Nucleus accumbens (tissue), 56 donors: ENCODE results near the gene CALB2.

Experiments used
- DNase-seq, 56 donors: peaks; one replicate each; lab custom pipeline; 2025; lab: John Stamatoyannopoulos, UW

CALB2 gene

GRCh38 chr16:71424626-71425025 is 66.1 kb downstream of the CALB2 start:
- no peak for DNase-seq

GRCh38 chr16:71425746-71426068 is 67.2 kb downstream of the CALB2 start:
- no peak for DNase-seq

- peak in 4 of 56 donors; percentile 3 to 11 (median 6) for DNase-seq
These were observed 67.8 kb downstream of the CALB2 start for GRCh38 chr16:71426069-71426879.

- DNase-seq, result no peak
These were observed 68.5 kb downstream of the CALB2 start for GRCh38 chr16:71426880-71427615.

GRCh38 chr16:71428385-71428784 is 69.9 kb downstream of the CALB2 start:
- no peak for DNase-seq

GRCh38 chr16:71428883-71429282 is 70.4 kb downstream of the CALB2 start:
- DNase-seq, result no peak

- no peak for DNase-seq
These were observed 71.1 kb downstream of the CALB2 start for GRCh38 chr16:71429581-71429980.

- no peak for DNase-seq
These were observed 72.2 kb downstream of the CALB2 start for GRCh38 chr16:71430744-71431143.

GRCh38 chr16:71431176-71431575 is 72.7 kb downstream of the CALB2 start:
- no peak for DNase-seq

- no peak for DNase-seq
These were observed 73.5 kb downstream of the CALB2 start for GRCh38 chr16:71431991-71432390.

- DNase-seq, result no peak
These were observed 74.4 kb downstream of the CALB2 start for GRCh38 chr16:71432906-71433305.

GRCh38 chr16:71436473-71436872 is 78.0 kb downstream of the CALB2 start:
- DNase-seq, result no peak

- DNase-seq, result no peak
These were observed 81.0 kb downstream of the CALB2 start for GRCh38 chr16:71439523-71439922.
